GM23248 (cell line): ENCODE measurements around the gene SIT1. TPM values are rescaled to one million over a fixed set of nuclear protein-coding genes. Genes with fewer than 3 reads are reported as not detected.

Experiments used
- DNase-seq: peaks from one replicate; pipeline ENCODE4 v3.0.0-alpha.2; 2015
- H2AFZ ChIP-seq: fragments of 200-600 bp; sonication (generic); 2 replicates; pipeline ENCODE4 v1.6.1; 2016; ENCODE audit warnings: antibody characterized with exemption
- H3F3A ChIP-seq: fragments of 200-600 bp; sonication (generic); 2 replicates; pipeline ENCODE4 v1.6.1; 2016; ENCODE audit warnings: mild to moderate bottlenecking, antibody characterized with exemption, mixed run types; ENCODE audit not compliant: insufficient read depth
- H3K27ac ChIP-seq: fragments of 200-600 bp; sonication (generic); 2 replicates; pipeline ENCODE4 v1.5.1; 2016; ENCODE audit warnings: mild to moderate bottlenecking
- H3K27me3 ChIP-seq: fragments of 200-600 bp; sonication (generic); replicated peaks from 2 replicates; pipeline ENCODE4 v1.6.1; 2016; ENCODE audit warnings: mild to moderate bottlenecking; ENCODE audit not compliant: insufficient read depth
- H3K36me3 ChIP-seq: fragments of 200-600 bp; sonication (generic); 2 replicates; pipeline ENCODE4 v1.6.1; 2016; ENCODE audit warnings: low read depth, mild to moderate bottlenecking
- H3K4me1 ChIP-seq: fragments of 200-600 bp; sonication (generic); 2 replicates; pipeline ENCODE4 v1.6.1; 2016; ENCODE audit warnings: mild to moderate bottlenecking; ENCODE audit not compliant: insufficient read depth
- H3K4me2 ChIP-seq: fragments of 200-600 bp; sonication (generic); one replicate; pipeline ENCODE4 v1.6.1; 2016; ENCODE audit warnings: mild to moderate bottlenecking; ENCODE audit not compliant: unreplicated experiment
- H3K4me3 ChIP-seq: fragments of 200-600 bp; sonication (generic); 2 replicates; pipeline ENCODE4 v1.5.1; 2016; ENCODE audit warnings: mild to moderate bottlenecking
- H3K79me2 ChIP-seq: fragments of 200-600 bp; sonication (generic); 2 replicates; pipeline ENCODE4 v1.6.1; 2016; ENCODE audit warnings: mild to moderate bottlenecking; ENCODE audit not compliant: insufficient read depth
- H3K9ac ChIP-seq: fragments of 200-600 bp; sonication (generic); 2 replicates; pipeline ENCODE4 v1.6.1; 2016; ENCODE audit warnings: mild to moderate bottlenecking
- H3K9me2 ChIP-seq: fragments of 200-600 bp; sonication (generic); 2 replicates; pipeline ENCODE4 v1.6.1; 2016; ENCODE audit warnings: mixed run types, mild to moderate bottlenecking, moderate library complexity; ENCODE audit not compliant: insufficient read depth
- H3K9me3 ChIP-seq: fragments of 200-600 bp; sonication (generic); one replicate; pipeline ENCODE4 v1.6.1; 2017; ENCODE audit warnings: low read depth
- H4K20me1 ChIP-seq: fragments of 200-600 bp; sonication (generic); 2 replicates; pipeline ENCODE4 v1.6.0; 2016; ENCODE audit not compliant: insufficient read depth
- EZH2 ChIP-seq: fragments of 200-600 bp; sonication (generic); IDR thresholded peaks from 2 replicates; pipeline ENCODE4 v1.6.1; 2018; ENCODE audit warnings: antibody characterized with exemption, mild to moderate bottlenecking; ENCODE audit not compliant: insufficient read depth, poor library complexity, severe bottlenecking
- EZH2phosphoT487 ChIP-seq: fragments of 200-600 bp; sonication (generic); IDR thresholded peaks from 2 replicates; pipeline ENCODE4 v1.6.1; 2018; ENCODE audit warnings: antibody characterized with exemption, moderate library complexity, mild to moderate bottlenecking, low read depth; ENCODE audit not compliant: insufficient read depth
- WGBS, 2 experiments: methylation state at CpG; one replicate each; pipeline ENCODE4 v1.1.6; 2015 to 2017; ENCODE audit warnings: low lambda C conversion rate in 2 of 2, low coverage in 1 of 2; ENCODE audit errors: missing lambda C conversion rate in 2 of 2; 5-methylcytosine and 5-hydroxymethylcytosine counted together
- in situ Hi-C: fragments of 300-500 bp; cut with MboI; formaldehyde crosslinking; loops from 2 replicates; pipeline ENCODE4 v1.15.0; 2020
- polyA plus RNA-seq: library from polyadenylated mRNA; unstranded; fragments of >200 nt; fragmentation: Nextera tagmentation; extraction: Ambion mirVana; gene quantifications from 2 replicates; pipeline ENCODE4 v1.2.1, GENCODE V29; 2016
- total RNA-seq: library from RNA; depleted of rRNA; stranded (reverse); fragments of >200 nt; shearing (Covaris generic); gene quantifications from 2 replicates; pipeline ENCODE4 v1.2.3, GENCODE V29; 2014

Gene SIT1
- total and polyA plus RNA-seq, 2 experiments from 2014 or later = not detected

DNA sequence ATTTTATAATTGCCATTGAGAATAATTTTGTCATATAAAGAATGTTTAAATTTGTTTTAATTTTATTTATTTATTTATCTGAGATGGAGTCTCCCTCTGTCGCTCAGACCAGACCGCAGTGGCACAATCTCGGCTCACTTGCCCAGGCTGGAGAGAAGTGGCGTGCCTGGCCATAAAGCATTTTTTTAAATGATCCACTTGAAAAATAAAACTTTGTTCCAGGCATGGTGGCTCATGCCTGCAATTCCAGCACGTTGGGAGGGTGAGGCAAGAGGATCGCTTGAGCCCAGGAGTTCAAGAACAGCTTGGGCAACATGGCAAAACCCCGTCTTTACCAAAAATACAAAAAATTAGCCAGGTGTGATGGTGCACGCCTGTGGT, 2.1 kb upstream of the SIT1 start:
- Histone ChIP-seq H3K9ac (peak overlapping the region; percentile 63), H3F3A (peaks cover 19% of the 10 kb centered on the region), H3K9me3 (no peaks in the 10 kb centered on the region), H3K27ac (peak overlapping the region; percentile 77), H4K20me1 (no peaks in the 10 kb centered on the region), H3K36me3 (no peaks in the 10 kb centered on the region), H2AFZ (peak overlapping the region; percentile 27; the same call in 1 of the 2 replicates), H3K9me2 (no peaks in the 10 kb centered on the region), H3K4me3 (no peak overlapping the region), H3K4me1 (peaks cover 41% of the 10 kb centered on the region), H3K27me3 (no peaks in the 10 kb centered on the region), H3K4me2 (no peak overlapping the region), H3K79me2 (no peaks in the 10 kb centered on the region)
- in situ Hi-C loops = no loop called here
- 46 to 49% methylated on average over 8 of the region's 8 CpGs for WGBS, 2 experiments
- DNase-seq = peak; percentile 57
- TF ChIP-seq EZH2 = no peak

DNA sequence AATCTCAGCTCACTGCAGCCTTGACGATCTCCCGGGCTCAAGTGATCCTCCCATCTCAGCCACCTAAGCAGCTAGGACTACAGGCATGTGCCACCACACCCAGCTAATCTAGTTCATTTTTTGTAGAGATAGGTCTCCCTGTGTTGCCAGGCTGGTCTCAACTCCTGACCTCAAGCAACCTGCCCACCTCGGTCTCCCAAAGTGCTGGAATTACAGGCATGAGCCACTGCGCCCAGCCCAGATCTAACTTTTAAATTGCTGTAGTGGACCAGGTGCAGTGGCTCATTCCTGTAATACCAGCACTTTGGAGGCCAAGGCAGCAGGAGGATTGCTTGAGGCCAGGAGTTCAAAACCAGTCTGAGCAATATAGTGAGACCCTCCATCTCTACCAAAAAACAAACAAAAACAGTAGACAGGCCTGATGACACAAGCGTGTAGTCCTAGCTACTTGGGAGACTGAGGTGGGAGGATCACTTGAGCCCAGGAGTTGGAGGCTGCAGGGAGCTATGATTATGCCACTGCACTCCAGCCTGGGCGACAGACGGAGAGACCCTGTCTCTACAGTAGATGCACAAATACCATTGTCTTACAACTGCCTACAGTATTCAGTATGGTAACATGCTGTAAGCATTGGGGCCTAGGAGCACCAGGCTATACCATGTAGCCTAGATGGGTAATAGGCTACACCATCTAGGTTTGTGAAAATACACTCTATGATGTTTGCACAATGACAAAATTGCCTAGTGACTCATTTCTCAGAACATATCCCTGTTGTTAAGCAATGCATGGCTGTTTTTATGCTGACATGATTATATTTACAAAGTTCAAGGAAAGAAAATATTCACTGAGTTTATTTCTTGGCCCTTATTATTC, 1.5 kb upstream of the SIT1 start:
- in situ Hi-C loops = no loop called here
- no peaks in the 10 kb centered on the region for H3K27me3 ChIP-seq
- H3K27ac ChIP-seq = peak overlapping the region; percentile 77
- no peak overlapping the region for H2AFZ ChIP-seq
- no peak overlapping the region for H3K4me3 ChIP-seq
- H3K36me3 ChIP-seq = no peaks in the 10 kb centered on the region
- H3K9me3 ChIP-seq = no peaks in the 10 kb centered on the region
- peak overlapping the region; percentile 63 for H3K9ac ChIP-seq
- H3K9me2 ChIP-seq = no peaks in the 10 kb centered on the region
- DNase-seq = peak; percentile 84
- H3K4me2 ChIP-seq = peak overlapping the region; percentile 1
- H3K4me1 ChIP-seq = peaks cover 40% of the 10 kb centered on the region
- WGBS, 2 experiments = 95 to 96% methylated on average over 7 of the region's 7 CpGs
- H4K20me1 ChIP-seq = no peaks in the 10 kb centered on the region
- H3F3A ChIP-seq = peaks cover 22% of the 10 kb centered on the region
- no peaks in the 10 kb centered on the region for H3K79me2 ChIP-seq
- TF ChIP-seq EZH2 (no peak), EZH2phosphoT487 (no peak)

GRCh38 chr9:35649431-35650340, 1.0 kb downstream of the SIT1 start:
- Histone ChIP-seq H3K79me2 (0 out of 2 replicates have a peak, but pooled peaks cover 5% of the 10 kb centered on the region), H3K36me3 (no peaks in the 10 kb centered on the region), H3K27ac (peak overlapping the region; percentile 48), H3K9me3 (no peaks in the 10 kb centered on the region), H3K4me1 (peaks cover 50% of the 10 kb centered on the region), H3F3A (peaks cover 33% of the 10 kb centered on the region), H3K9ac (peak overlapping the region; percentile 57), H4K20me1 (no peaks in the 10 kb centered on the region), H3K27me3 (no peaks in the 10 kb centered on the region), H2AFZ (peak overlapping the region; percentile 89), H3K9me2 (no peaks in the 10 kb centered on the region), H3K4me2 (peak overlapping the region; percentile 59), H3K4me3 (0 out of 2 replicates have a peak overlapping the region, but pooled peaks have one; percentile 13)
- peak; percentile 82 for DNase-seq
- 17 to 25% methylated on average over 19 to 25 of the region's 26 CpGs for WGBS, 2 experiments
- TF ChIP-seq EZH2 (no peak), EZH2phosphoT487 (no peak)
- in situ Hi-C loops = no loop called here

- H3K27me3 ChIP-seq = no peaks in the 10 kb centered on the region
- peak overlapping the region; percentile 68 for H3K4me2 ChIP-seq
- H3K9me2 ChIP-seq = no peaks in the 10 kb centered on the region
- peak overlapping the region; percentile 93 for H3K27ac ChIP-seq
- H4K20me1 ChIP-seq = no peaks in the 10 kb centered on the region
- 1 to 2% methylated on average over 42 to 56 of the region's 58 CpGs for WGBS, 2 experiments
- DNase-seq = peak; percentile 97
- H3F3A ChIP-seq = peaks cover 34% of the 10 kb centered on the region
- H2AFZ ChIP-seq = peak overlapping the region; percentile 87
- peak overlapping the region; percentile 75 for H3K4me3 ChIP-seq
- TF ChIP-seq EZH2phosphoT487 = no peak
- TF ChIP-seq EZH2 = no peak
- peaks cover 51% of the 10 kb centered on the region for H3K4me1 ChIP-seq
- in situ Hi-C loops = no loop called here
- H3K79me2 ChIP-seq = 0 out of 2 replicates have a peak, but pooled peaks cover 5% of the 10 kb centered on the region
- H3K9ac ChIP-seq = peak overlapping the region; percentile 86
- H3K9me3 ChIP-seq = no peaks in the 10 kb centered on the region
- H3K36me3 ChIP-seq = no peaks in the 10 kb centered on the region
Observed at GRCh38 chr9:35646533-35647265, 4.0 kb downstream of the SIT1 start.
